Right ventricle myocardium superior (tissue), 1 donor: ENCODE measurements around the gene CNGA4. TPM values are rescaled to one million over a fixed set of nuclear protein-coding genes. Genes with fewer than 3 reads are reported as not detected.
A peak's percentile ranks its signal among the peaks of the same experiment; 100 is the strongest.

Experiments used
- ATAC-seq: fragments of 200-7000 bp; cut with Tn5 transposase; one replicate; pipeline ENCODE4 v1.9.1; 2020; ENCODE audit warnings: mild to moderate bottlenecking; ENCODE audit not compliant: poor library complexity
- DNase-seq: peaks from one replicate; pipeline ENCODE4 v3.0.0-alpha.2; 2020
- intact Hi-C: fragments of 100-400 bp; cut with DNase I; formaldehyde crosslinking; loops from one replicate; pipeline ENCODE4 v1.11.2; 2022
- long read RNA-seq: library from polyadenylated mRNA; unstranded; transcript quantifications from one replicate; pipeline ENCODE4 v2.0.0, GENCODE V29; 2021
- total RNA-seq: library from RNA; stranded (reverse); fragmentation: NEBNext Ultra II Directional; extraction: Animal tissue kit (Norgen Biotek cat#: 25700); gene quantifications from one replicate; pipeline ENCODE4 v1.2.1, GENCODE V29; 2021
- donor health status: DM: no; HTN: yes; CAD: no; lungs with severe emphysema.

The CNGA4 gene
- total RNA-seq, result not detected
- long read RNA-seq, result 0 reads

GRCh38 chr11:6238902-6239301 is at the start of gene CNGA4:
Gene CNGA4 (plus strand): TSS chr11:6239089. CDS start chr11:6239207, 118 bp downstream.
- ATAC-seq (no peak), DNase-seq (no peak)
- intact Hi-C loops, result no loop called here

DNA sequence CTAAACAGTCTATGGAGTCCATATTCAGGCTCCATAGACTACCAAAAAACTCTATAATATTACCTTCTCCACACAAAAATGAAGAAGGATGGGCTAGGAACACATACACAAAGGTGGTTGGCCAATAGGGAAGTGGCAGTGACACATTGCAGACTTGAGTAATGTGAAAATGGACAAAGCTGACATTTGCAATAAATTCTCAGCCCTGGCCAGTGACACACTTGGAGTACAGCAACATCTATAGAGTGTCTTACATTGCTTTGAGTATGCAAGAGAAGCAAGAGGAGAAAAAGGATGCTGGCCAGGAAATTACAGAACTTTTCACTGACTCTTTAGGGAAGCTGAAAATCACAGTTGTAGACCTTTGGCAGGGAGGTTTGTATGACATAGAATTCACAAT is 47.1 kb upstream of the CNGA4 start:
- ATAC-seq, result no peak

GRCh38 chr11:6194065-6194581 is 44.8 kb upstream of the CNGA4 start:
- no peak for ATAC-seq

More for the DNA sequence above, 47.1 kb upstream of the CNGA4 start:
- intact Hi-C loops, result no loop called here
- DNase-seq, result no peak

GRCh38 chr11:6196396-6196795 is 42.5 kb upstream of the CNGA4 start:
- no peak for DNase-seq
- no peak for ATAC-seq
- intact Hi-C loops, result no loop called here

More at GRCh38 chr11:6194065-6194581, 44.8 kb upstream of the CNGA4 start:
- no peak for DNase-seq
- intact Hi-C loops, result no loop called here

DNA sequence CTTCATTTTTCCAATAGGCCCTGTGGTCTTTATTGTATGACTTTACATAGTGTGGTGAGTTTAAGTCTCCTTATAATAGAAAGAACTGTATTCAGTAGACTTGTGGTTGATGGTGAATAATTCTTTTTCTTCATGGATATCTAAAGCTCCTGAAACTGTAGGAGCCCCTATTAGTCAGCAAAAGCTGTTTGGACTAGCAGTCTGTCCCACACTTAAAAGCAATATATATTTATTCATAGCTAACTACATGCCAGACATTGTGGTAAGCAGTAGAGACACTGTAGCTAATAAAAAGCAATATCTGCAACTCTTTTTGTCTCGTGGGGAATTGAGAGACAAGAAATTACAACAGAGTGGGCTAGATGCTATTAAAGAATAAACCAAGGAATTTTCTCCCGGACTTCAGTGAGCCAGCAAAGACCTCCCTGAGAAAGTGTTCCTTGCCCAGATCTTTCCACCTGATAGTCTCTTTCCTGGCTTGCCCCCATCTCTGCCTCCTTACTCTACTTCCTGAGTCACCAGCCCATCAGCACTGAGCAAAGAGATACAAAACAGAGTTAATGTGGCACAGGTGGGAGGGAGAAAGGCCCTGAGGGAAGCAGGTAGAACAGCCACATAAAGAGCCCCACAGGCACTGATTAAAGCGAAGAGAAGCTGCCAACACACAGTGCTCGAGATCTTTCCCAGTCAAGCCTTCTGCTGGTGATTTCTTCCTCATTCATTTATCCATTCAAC is 41.3 kb upstream of the CNGA4 start:
- no peak for DNase-seq
- intact Hi-C loops, result no loop called here
- ATAC-seq, result no peak

DNA sequence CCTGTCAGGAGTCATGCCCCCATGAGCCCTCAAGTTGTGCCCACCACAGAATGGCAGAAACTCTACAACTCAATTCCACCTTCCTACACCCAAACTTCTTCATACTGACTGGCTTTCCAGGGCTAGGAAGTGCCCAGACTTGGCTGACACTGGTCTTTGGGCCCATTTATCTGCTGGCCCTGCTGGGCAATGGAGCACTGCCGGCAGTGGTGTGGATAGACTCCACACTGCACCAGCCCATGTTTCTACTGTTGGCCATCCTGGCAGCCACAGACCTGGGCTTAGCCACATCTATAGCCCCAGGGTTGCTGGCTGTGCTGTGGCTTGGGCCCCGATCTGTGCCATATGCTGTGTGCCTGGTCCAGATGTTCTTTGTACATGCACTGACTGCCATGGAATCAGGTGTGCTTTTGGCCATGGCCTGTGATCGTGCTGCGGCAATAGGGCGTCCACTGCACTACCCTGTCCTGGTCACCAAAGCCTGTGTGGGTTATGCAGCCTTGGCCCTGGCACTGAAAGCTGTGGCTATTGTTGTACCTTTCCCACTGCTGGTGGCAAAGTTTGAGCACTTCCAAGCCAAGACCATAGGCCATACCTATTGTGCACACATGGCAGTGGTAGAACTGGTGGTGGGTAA is 39.6 kb upstream of the CNGA4 start, which contains the start of gene OR52W1:
TSS of gene OR52W1 (plus strand) at position 51 of the 637 bp plus-strand sequence. CDS start at position 51, 0 bp downstream.
- DNase-seq (no peak), ATAC-seq (no peak)
- intact Hi-C loops, result no loop called here

DNA sequence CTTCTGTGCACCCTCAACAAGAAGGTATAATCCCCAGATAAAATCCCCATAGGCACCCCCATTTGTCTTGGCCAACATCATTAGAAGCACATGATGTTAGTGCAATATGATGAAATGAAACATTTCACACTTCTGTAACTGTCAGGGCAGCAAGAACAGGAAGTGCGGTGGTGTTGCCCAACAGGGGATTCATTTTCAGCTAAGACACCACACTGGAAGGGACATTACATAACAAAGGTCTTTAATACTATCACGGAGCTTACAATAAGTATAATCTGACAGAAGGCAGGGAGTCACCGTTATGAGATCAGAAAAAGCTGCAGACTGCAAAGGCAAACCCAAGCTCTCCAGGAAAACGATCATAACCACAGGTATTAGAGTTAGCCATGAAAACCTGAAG is 37.9 kb upstream of the CNGA4 start:
- peak; percentile 78 for DNase-seq
- peak; percentile 66 for ATAC-seq
- intact Hi-C loops, result no loop called here

- ATAC-seq, result no peak
- intact Hi-C loops, result no loop called here
- DNase-seq, result no peak
Observed at GRCh38 chr11:6201481-6201880, 37.4 kb upstream of the CNGA4 start.

DNA sequence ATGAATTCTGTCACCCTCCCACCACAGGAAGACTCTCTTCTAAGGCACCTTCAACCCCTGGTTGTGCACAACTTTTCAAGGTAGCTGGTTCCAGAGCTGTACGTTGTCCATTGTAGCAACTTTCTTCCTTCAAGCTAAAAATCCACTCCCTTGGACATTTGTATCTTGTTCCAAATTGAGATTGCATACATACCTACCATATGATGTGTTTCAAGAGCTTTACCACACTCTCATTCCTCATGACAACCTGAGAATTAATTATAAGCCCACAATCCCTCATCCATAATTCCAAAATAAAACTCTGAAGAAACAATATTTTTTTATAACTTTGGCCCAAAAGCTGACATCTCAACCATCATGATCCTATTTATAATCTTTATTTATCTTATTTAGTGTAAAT is 36.8 kb upstream of the CNGA4 start:
- intact Hi-C loops, result no loop called here
- no peak for ATAC-seq

GRCh38 chr11:6203327-6203726 is 35.6 kb upstream of the CNGA4 start:
- ATAC-seq (no peak), DNase-seq (no peak)

More for the DNA sequence above, 36.8 kb upstream of the CNGA4 start:
- no peak for DNase-seq

GRCh38 chr11:6204706-6205105 is 34.2 kb upstream of the CNGA4 start:
- intact Hi-C loops, result no loop called here
- no peak for DNase-seq
- ATAC-seq, result no peak

More at GRCh38 chr11:6203327-6203726, 35.6 kb upstream of the CNGA4 start:
- intact Hi-C loops, result no loop called here

DNA sequence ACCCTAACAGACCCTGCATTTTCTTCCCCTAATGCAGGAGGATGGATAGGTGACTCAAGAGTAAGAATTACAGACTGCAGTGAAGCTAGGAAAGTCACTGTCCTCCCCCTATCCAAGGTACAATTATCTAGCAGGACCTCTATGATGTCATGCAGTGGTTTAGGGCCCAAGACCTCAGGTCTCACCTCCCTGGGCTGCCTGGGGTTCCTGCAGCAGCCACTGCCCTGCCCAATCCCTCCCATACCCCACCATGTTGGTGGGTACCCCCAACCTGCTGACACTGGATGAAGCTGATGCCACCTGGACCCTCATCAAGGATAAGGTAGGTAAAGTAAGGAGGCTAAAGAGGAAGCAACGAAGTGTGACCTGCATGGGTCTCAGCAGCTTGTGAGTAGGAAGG is 33.5 kb upstream of the CNGA4 start, which contains the start of gene C11orf42:
TSS of gene C11orf42 (plus strand) at position 192 of the 400 bp plus-strand sequence. CDS start at position 251, 59 bp downstream.
- no peak for ATAC-seq
- DNase-seq, result no peak
- intact Hi-C loops, result no loop called here

DNA sequence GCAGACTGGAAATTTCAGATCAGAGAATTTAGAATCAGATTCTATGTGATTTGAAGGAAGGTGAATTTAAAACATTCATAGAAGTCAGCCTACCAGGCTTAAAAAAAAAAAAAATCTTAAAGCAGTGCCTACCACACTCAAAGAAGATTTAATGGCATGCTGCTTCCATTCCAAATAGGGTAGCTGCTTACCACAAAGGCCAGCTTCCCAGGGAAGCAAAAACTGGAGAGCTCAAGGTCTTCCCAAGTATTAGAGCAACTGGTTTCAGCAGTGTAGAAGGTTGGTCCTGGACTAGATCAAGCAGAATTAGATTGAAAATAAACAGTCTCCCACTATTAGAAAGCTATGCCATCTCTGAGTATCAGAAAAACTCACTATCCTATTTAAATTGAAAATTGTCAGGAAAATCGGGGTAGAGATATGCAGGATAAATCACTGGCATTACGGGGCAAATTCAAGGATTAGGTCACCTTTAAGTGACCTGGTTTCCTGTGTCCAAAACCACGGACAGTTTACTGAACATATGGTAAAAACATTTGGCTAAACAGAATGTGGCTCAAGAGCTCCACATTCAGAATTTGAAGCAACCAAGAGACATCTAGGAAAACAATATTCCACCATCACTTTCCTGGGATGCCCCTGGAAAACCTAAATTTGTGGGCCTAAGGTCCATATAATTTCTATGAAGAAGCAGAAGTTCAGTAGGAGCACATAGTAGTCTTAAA is 32.3 kb upstream of the CNGA4 start:
- DNase-seq (no peak), ATAC-seq (no peak)
- intact Hi-C loops, result no loop called here

- intact Hi-C loops, result no loop called here
- DNase-seq (no peak), ATAC-seq (no peak)
Observed at GRCh38 chr11:6209801-6210200, 29.1 kb upstream of the CNGA4 start.

- intact Hi-C loops, result no loop called here
- ATAC-seq (no peak), DNase-seq (no peak)
Observed at GRCh38 chr11:6210274-6210955, 28.5 kb upstream of the CNGA4 start.

DNA sequence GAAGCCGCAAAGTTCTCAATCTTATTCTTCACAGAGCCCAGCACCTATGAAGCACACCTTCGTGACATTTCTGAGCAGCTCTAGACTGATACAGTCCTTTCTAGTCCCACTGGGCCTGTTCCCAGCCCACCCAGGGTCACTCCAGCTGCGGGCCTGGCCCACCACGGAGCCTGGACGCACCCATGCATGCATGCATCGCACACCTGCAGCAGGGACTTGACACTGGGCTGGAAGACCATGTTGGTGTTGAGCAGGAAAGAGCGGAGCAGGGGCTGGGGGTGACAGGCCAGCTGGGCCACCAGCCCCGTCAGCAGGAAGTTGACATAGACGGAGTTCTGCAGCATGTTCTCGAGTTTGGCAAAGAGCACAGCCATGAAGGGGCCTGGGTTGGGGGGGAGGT is 24.4 kb upstream of the CNGA4 start:
- ATAC-seq (no peak), DNase-seq (no peak)
- intact Hi-C loops, result no loop called here

DNA sequence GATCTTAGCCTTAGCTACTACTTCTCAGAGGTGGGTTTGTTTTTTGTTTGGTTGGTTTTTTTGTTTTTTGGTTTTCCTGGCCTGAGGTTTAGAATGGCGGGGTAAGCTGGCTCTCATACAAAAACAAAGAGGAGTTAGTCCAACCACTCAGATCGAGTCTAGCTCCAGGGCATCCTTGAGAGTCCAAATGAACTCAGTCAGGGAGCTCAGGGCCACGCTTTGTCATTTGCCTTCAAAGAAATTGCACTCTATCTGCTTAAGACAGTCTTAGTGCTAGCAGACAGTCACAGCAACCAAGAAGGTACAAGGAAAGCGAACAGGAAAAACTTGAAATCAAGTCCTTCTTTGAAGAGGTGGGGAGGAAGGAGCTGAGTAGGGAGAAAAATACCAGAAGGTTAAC is 22.4 kb upstream of the CNGA4 start:
- ATAC-seq, result no peak
- intact Hi-C loops, result no loop called here

GRCh38 chr11:6217722-6218121 is 21.2 kb upstream of the CNGA4 start:
- intact Hi-C loops, result no loop called here
- ATAC-seq (no peak), DNase-seq (no peak)

More for the DNA sequence above, 22.4 kb upstream of the CNGA4 start:
- DNase-seq, result no peak

DNA sequence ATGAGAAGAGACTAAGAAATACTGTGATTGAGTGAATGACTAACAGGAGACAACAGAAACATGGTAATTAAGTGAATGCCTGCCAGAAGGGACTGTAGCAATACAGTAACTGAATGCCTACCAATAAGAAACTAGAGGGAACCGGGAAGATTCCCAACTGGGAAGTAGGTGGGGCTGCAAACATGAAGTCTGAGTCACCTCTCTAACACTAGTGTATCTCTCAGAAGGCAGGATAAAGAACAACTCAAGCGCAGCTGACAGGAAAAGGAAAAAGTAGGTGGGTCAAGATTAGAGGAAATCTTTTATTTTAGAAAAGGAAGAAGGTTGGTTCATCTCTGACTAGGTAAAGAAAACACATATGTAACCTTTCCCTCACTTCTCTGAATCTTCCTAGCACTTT is 19.5 kb upstream of the CNGA4 start:
- DNase-seq (no peak), ATAC-seq (no peak)
- intact Hi-C loops, result no loop called here
